ENCODE data around the gene RAD51B.

DNA sequence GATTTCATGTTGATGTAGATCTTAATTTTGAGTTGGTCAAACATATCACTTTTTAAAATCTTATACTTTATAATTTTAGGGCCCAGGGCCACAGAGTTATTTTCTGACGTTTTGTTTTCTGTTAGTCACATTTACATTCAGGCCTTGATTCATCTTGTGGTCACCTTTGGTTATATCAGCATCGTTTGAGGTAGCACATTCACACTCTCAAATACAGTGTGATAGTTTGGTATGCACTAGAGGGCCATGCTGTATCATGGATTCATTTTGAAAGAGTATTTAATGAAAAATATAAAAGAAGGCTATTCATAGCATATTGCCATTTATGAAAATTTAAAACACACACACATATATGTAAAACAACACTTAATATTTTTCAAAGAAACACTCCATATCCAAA, 274.6 kb downstream of the RAD51B start:
- TF ChIP-seq, protein P1, sequence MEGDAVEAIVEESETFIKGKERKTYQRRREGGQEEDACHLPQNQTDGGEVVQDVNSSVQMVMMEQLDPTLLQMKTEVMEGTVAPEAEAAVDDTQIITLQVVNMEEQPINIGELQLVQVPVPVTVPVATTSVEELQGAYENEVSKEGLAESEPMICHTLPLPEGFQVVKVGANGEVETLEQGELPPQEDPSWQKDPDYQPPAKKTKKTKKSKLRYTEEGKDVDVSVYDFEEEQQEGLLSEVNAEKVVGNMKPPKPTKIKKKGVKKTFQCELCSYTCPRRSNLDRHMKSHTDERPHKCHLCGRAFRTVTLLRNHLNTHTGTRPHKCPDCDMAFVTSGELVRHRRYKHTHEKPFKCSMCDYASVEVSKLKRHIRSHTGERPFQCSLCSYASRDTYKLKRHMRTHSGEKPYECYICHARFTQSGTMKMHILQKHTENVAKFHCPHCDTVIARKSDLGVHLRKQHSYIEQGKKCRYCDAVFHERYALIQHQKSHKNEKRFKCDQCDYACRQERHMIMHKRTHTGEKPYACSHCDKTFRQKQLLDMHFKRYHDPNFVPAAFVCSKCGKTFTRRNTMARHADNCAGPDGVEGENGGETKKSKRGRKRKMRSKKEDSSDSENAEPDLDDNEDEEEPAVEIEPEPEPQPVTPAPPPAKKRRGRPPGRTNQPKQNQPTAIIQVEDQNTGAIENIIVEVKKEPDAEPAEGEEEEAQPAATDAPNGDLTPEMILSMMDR (IDR thresholded peaks at IDR 0.05), result no peak
- TF ChIP-seq POLR2A (IDR thresholded peaks at IDR 0.05), result no peak
